ENCODE measurements around the gene JPT1.

GRCh38 chr17:75090871-75091854 lies 63.1 kb downstream of the JPT1 start:
- TF ChIP-seq, protein P1, sequence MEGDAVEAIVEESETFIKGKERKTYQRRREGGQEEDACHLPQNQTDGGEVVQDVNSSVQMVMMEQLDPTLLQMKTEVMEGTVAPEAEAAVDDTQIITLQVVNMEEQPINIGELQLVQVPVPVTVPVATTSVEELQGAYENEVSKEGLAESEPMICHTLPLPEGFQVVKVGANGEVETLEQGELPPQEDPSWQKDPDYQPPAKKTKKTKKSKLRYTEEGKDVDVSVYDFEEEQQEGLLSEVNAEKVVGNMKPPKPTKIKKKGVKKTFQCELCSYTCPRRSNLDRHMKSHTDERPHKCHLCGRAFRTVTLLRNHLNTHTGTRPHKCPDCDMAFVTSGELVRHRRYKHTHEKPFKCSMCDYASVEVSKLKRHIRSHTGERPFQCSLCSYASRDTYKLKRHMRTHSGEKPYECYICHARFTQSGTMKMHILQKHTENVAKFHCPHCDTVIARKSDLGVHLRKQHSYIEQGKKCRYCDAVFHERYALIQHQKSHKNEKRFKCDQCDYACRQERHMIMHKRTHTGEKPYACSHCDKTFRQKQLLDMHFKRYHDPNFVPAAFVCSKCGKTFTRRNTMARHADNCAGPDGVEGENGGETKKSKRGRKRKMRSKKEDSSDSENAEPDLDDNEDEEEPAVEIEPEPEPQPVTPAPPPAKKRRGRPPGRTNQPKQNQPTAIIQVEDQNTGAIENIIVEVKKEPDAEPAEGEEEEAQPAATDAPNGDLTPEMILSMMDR (IDR thresholded peaks at IDR 0.05; ENCODE audit: low read depth, low read length): no peak
- TF ChIP-seq EZH2phosphoT487 (IDR thresholded peaks at IDR 0.05; ENCODE audit: low read depth): no peak
